Activated naive CD4-positive, alpha-beta T cell treated with Interleukin-2 at 50 U/mL for 16 hours (primary cell): Measurements from ENCODE around the gene COL18A1.
"Not testable (repeated sequence)": the region's sequence is repeated elsewhere in the genome, so short reads cannot be mapped to it uniquely, and the experiment has no call there.

ENCODE experiments used
- DNase-seq: peaks from one replicate; pipeline ENCODE4 v3.0.0-alpha.2; 2020

The COL18A1 gene

GRCh38 chr21:45404730-45405270 lies at the start of gene COL18A1:
Gene COL18A1 (plus strand): TSS chr21:45405165. CDS start chr21:45405231, 66 bp downstream.
- peak; percentile 34 for DNase-seq

GRCh38 chr21:45355573-45355972 lies 49.4 kb upstream of the COL18A1 start:
- no peak for DNase-seq

DNA sequence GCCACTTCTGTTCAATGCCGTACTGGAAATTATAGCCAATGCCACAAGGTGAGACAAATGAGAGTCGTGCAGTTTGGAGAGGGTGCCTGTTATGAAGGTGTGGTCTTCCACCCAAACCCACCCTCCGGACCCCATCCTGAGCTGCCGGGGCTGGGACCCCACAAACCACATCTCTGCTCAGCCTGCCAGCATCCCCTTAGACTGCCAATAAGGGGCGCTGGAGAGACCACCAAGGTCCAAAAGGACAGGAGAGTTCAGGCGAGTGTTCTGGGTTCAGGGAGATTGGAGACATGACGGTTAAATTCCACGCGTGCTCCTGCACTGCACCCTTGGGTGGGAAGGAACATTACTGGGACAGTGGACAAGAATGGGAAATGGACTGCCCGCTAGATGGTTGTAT lies 48.7 kb upstream of the COL18A1 start:
- no peak for DNase-seq

DNA sequence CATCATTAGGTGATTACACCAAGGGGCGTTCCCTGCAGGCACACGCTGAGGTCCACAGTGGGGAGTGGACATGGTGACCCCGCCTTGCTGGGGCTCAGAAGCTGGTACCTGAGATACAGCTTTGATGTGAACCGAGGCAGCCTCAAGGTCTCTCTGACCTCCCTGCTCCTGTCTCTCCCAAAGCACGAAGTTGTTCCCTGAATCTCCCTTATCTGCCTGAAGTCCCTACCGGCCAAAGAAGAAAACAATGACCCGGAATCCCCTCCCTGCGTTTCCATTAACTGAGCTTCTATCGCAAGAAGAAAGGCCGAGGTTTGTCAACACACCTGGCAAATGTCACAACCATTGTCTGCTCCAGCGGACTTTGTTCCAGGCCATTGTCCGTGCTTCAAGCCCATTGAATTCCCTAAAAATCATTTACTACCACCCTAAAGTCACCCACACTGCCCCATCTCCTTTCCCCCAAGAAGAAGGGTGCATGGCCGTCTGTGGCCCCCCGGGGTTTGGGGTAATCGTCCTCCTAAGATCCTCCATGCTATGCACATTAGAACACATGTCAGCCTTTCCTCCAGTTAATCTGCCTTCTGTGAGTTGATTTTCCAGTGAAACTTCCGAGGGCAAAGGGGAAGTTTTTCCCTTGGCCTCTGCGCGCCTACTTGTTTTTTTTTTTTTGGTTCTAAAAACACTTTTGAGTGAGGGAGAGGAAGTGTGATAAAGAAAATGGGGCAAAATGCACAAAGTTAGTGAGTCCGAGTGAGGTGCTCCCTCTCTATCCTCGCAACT lies 48.1 kb upstream of the COL18A1 start:
- no peak for DNase-seq

GRCh38 chr21:45357436-45358260 lies 47.3 kb upstream of the COL18A1 start:
- no peak for DNase-seq

DNA sequence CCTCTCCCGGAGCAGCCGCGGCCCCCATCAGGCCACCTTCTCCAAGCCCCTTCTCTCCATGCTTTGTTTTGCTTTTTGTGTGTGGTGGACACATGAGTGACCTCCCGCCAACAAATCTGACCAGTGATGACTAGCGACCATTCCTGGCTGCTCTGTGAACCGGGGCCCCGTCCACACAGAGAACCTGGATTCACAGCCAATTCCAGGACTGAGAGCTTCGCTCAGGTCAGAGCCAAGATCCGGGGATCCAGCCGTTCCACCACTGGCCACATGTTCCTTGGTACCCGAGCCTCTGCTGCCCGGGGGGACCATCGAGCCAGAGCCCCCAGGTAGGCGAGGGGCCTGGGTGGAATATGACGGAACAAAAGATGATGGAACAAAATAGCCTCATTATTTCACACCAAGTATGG lies 46.7 kb upstream of the COL18A1 start:
- no peak for DNase-seq

DNA sequence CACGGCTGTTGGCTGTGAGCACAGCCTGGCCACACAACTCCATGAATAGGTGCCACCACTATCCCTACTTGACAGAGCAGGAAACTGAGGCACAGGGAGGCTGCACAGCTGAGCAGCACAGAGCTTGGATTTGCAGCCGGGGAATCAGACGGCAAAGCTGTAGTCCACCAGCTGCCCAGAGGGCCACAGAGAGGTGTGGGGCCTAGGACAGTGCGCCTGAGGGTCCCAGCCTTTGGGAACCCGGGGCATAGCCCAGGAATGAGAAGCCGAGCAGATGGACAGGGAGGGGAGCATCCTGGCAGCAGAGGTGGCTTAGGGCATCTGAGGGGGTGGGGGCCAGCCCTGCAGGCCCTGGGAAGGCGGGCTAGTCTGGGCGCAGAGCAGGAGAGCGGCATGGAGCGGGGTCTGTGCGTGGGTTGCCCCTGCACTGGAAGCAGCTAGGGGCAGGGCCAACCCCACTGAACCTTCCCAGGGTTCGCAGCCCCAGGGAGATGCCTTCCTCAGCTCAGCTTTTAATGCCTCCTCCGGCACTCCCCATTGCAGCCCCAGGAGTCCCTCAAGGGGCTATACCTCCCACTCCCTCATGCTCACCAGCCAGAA lies 46.2 kb upstream of the COL18A1 start:
- no peak for DNase-seq

- DNase-seq, result no peak
Measured at GRCh38 chr21:45359451-45360217, 45.3 kb upstream of the COL18A1 start.

- DNase-seq, result no peak
Measured at GRCh38 chr21:45361033-45361997, 43.6 kb upstream of the COL18A1 start.

GRCh38 chr21:45362077-45362747 lies 42.8 kb upstream of the COL18A1 start:
- DNase-seq, result no peak

DNA sequence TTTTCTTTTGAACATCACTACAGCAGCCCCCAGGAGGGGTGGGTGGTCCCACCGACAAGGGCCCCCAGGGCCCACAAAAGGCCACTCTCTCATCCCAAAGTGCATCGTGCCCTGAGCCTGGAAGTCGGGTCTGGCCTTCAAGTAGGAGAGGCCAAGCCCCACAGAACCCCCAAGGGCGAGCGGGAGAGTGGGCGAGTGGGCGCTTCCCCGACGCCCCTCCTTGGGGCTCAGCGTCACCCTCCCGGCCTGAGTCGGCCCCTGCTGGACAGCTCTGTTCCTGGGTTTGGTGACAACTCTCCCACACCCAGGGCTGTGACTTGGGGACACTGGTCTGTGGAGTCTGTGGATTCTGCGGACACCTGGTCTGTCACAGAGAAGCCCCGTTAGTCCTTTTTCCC lies 42.2 kb upstream of the COL18A1 start:
- DNase-seq, result no peak

DNA sequence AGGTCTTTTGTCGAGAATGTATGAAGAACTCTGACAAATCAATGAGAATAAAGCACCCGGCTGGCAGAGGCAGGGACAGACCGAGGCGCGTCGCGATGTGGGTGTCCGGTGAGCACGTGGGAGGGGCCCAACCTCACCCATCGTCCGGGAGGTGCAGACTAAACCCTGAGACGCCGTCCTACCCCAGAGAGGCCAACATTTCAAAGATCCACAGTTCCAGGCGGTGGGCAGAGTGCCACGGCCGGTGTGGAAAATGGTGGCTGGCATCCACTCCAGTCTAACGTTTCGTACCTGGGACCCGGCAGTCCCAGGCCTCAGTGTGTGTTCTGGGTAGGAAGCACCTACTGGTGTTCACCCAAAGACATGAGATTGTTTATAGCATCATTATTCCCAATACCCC lies 41.7 kb upstream of the COL18A1 start:
- DNase-seq, result not testable (repeated sequence)

DNA sequence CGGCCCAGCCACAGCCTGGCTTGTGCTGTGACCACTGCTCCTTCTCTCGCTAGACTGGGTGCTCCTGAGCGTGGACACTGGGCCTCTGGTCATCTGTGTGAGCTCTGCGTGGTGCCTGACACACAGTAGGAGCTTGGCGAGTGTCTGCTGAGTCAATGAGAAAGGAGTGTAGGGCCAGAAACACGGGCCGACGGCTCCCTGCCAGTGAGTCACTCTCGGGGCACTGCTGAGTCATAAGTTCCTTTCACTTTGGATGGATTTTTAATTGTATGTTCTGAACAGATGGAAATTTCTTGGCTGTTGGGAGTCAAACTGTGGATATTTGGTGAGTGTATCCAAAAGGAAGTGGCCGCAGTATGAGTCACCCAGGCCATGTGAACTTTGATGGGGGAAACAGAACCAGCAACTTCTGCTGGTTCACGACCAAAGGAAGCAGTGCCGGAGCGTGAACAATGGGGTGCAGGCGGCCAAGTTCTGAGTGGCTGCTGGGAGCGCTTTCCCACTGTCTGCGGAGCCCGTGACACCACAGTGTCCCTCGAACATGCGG lies 41.0 kb upstream of the COL18A1 start:
- DNase-seq, result peak; percentile 49

DNA sequence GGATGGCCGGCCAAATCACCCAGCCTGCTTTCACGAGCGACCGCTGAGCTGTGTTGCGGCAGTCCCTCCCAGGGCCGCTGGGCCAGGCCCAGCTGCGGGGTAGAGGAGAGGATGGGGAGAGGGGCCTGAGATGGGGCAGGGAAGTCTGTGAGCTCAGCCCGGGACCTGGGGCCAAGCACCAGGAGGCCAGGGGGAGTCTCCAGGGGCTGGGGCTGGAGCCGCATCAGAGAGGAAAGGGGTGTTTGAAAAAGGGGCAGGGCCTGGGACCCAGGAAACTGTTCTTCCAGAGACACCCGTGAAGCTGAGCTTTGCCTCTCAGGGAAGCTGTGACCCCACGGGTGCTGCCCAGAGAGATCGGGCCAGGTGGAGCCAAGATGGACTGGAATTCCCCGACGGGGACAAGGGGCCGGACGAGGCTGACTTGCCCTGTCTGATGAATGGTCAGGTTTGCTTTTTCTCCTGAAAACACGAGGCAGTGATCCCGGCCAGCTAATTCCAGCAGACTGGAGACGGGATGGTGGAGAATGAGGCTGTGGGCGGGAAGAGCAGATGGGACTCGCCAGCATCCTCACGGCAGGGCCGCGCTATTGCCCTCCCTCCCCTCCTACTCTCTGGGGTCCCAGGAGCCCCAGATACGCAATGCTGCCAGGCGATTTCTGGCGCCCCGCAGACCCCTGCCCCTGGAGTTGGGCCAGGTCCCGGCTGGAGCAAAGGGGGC lies 40.3 kb upstream of the COL18A1 start:
- no peak for DNase-seq

- DNase-seq, result no peak
Measured at GRCh38 chr21:45365186-45365607, 39.8 kb upstream of the COL18A1 start.

- DNase-seq, result no peak
Measured at GRCh38 chr21:45365608-45366241, 39.2 kb upstream of the COL18A1 start.

GRCh38 chr21:45366476-45366875 lies 38.5 kb upstream of the COL18A1 start:
- no peak for DNase-seq

DNA sequence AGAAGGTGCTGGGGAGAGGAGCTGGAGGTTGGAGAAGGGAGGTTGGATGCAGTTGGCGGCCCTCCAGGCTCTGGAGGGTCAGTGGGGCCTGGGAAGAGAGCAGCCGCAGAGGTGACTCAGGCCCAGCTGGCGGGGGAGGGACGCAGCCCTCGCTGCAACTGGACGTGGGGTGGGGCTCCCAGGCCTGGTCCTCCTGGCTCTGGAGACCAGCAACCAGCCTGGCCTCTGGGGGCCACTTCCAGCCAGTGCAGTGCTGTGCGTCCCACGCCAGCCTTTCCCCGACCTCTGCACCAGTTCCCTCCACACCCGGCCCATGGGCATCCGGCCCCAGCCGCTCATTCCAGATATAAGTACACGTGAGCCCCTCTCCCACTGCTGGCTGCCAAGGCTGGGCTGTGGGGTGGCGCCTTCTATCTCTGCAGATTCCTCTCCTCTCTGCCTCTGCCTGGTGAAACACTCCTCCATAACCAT lies 38.0 kb upstream of the COL18A1 start:
- DNase-seq, result no peak
